ENCODE measurements around the gene ZAR1L.

The ZAR1L gene

GRCh38 chr13:32264407-32264806 lies 50.8 kb downstream of the ZAR1L start (continued):
- TF ChIP-seq KLF9 (tag by site-specific recombination; IDR thresholded peaks at IDR 0.05; ENCODE audit: low read depth) = no peak
- TF ChIP-seq, protein P1, sequence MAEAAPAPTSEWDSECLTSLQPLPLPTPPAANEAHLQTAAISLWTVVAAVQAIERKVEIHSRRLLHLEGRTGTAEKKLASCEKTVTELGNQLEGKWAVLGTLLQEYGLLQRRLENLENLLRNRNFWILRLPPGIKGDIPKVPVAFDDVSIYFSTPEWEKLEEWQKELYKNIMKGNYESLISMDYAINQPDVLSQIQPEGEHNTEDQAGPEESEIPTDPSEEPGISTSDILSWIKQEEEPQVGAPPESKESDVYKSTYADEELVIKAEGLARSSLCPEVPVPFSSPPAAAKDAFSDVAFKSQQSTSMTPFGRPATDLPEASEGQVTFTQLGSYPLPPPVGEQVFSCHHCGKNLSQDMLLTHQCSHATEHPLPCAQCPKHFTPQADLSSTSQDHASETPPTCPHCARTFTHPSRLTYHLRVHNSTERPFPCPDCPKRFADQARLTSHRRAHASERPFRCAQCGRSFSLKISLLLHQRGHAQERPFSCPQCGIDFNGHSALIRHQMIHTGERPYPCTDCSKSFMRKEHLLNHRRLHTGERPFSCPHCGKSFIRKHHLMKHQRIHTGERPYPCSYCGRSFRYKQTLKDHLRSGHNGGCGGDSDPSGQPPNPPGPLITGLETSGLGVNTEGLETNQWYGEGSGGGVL (tag by site-specific recombination; IDR thresholded peaks at IDR 0.05) = no peak
- TF ChIP-seq ZNF580 (tag by site-specific recombination; IDR thresholded peaks at IDR 0.05) = no peak
- no peak for TF ChIP-seq ZNF76 (tag by site-specific recombination; IDR thresholded peaks at IDR 0.05; ENCODE audit: borderline replicate concordance, low read depth)
- no peak for TF ChIP-seq TRIM28 (IDR thresholded peaks at IDR 0.05; ENCODE audit: borderline replicate concordance, low read length)
- no peak for TF ChIP-seq HOXA7 (CRISPR knock-in tag; IDR thresholded peaks at IDR 0.05; ENCODE audit: borderline replicate concordance)
- no peak for TF ChIP-seq ZNF155 (tag by site-specific recombination; IDR thresholded peaks at IDR 0.05)
- no peak for TF ChIP-seq ZNF747 (tag by site-specific recombination; IDR thresholded peaks at IDR 0.05)
- TF ChIP-seq ZNF19 (tag by site-specific recombination; IDR thresholded peaks at IDR 0.05; ENCODE audit: low read depth) = no peak

DNA sequence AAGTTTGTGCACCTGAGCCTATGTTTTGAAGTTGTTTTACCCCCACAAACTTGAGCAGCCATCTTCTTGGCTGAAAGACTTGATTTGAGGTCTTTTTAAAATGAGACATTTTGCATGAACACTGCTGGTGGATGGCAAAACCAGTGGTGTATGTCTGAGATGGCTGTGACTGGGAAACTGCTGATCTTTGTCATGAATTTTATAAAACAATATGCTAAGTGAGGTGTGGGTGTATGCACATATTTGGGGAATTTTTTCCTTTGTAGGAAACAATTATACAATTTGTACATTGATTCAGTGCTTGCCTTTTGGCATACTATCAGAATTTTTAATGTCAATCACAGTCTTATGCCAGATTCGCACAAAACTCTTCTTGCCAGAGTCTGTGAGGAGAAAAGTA lies 52.5 kb downstream of the ZAR1L start:
- Histone ChIP-seq H3K4me1 (ENCODE audit: control insufficient read depth, insufficient read depth, low read length) (no peaks in the 10 kb centered on the region), H3K27ac (ENCODE audit: extremely low read depth, low read depth, low read length) (no peak overlapping the region), H3K4me3 (ENCODE audit: low read depth, low read length) (no peak overlapping the region), H3K36me3 (ENCODE audit: control insufficient read depth in 2 of 2, insufficient read depth in 1 of 2, low read length in 2 of 2) (no peaks in the 10 kb centered on the region), H3K9me3 (ENCODE audit: control insufficient read depth, insufficient read depth, low read depth, low read length) (no peaks in the 10 kb centered on the region)
- TF ChIP-seq GLI4 (tag by site-specific recombination; IDR thresholded peaks at IDR 0.05) = no peak
- TF ChIP-seq ZNF366 (tag by site-specific recombination; conservative IDR thresholded peaks at IDR 0.05) = no peak
- no peak for TF ChIP-seq ELK4 (IDR thresholded peaks at IDR 0.05; ENCODE audit: borderline replicate concordance, low read depth, low read length)
- ChIA-PET CTCF (interaction anchor here (0.9 kb wide), 1 partner anchor 17 kb away, joined by 3 read pairs; no protein-coding TSS in a partner anchor), POLR2A (no interaction called here)

DNA sequence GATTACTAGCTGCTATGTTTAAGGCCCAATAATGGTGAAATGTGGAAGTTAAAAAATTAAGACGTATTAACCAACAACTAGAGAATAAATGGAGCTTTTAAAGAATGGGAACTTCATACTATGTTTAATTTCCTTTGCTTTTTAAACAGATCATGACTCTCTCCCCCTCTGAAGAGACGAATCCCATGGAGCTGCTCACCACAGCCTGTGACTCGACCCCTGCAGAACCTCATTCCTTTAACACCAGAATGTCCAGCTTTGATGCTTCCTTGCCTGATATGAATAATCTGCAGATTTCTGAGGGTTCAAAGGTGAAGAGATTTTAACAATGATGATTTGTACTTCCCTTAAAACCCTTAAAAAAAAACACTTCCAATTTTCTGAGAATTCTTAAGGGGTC lies 53.0 kb downstream of the ZAR1L start:
- ChIA-PET CTCF (interaction anchor here (0.9 kb wide), 1 partner anchor 16 kb away, joined by 3 read pairs; no protein-coding TSS in a partner anchor), POLR2A (no interaction called here)

More for the DNA sequence above, 53.0 kb downstream of the ZAR1L start:
- Histone ChIP-seq H3K27ac (ENCODE audit: extremely low read depth, low read depth, low read length) (no peak overlapping the region), H3K4me3 (ENCODE audit: low read depth, low read length) (no peak overlapping the region), H3K4me1 (ENCODE audit: control insufficient read depth, insufficient read depth, low read length) (no peaks in the 10 kb centered on the region), H3K9me3 (ENCODE audit: control insufficient read depth, insufficient read depth, low read depth, low read length) (no peaks in the 10 kb centered on the region), H3K36me3 (ENCODE audit: control insufficient read depth in 2 of 2, insufficient read depth in 1 of 2, low read length in 2 of 2) (no peaks in the 10 kb centered on the region)
- TF ChIP-seq AEBP2 (tag by site-specific recombination; IDR thresholded peaks at IDR 0.05; ENCODE audit: borderline replicate concordance) (no peak), SALL2 (tag by site-specific recombination; IDR thresholded peaks at IDR 0.05; ENCODE audit: borderline replicate concordance) (no peak), REST (tag by site-specific recombination; IDR thresholded peaks at IDR 0.05) (no peak), ZNF600 (tag by site-specific recombination; IDR thresholded peaks at IDR 0.05) (no peak)

All from HEK293 (cell line).